WTC11 (cell line): Measurements from ENCODE around the gene GOLPH3L.

Experiments
- CTCF ChIP-seq: fragments of 200-600 bp; IDR thresholded peaks from 2 replicates; pipeline ENCODE4 v1.8.0; 2022; ENCODE audit warnings: antibody characterized with exemption
- E2F5 ChIP-seq: sonication (generic); formaldehyde crosslinking; IDR thresholded peaks from 2 replicates; pipeline ENCODE4 v1.8.1; 2022; ENCODE audit warnings: mild to moderate bottlenecking, moderate library complexity, missing genetic modification reagents
- ELF4 ChIP-seq: sonication (generic); formaldehyde crosslinking; IDR thresholded peaks from 2 replicates; pipeline ENCODE4 v1.8.1; 2022; ENCODE audit warnings: low read depth, mild to moderate bottlenecking, moderate library complexity, missing genetic modification reagents
- GABPB1 ChIP-seq: sonication (generic); formaldehyde crosslinking; IDR thresholded peaks from 2 replicates; pipeline ENCODE4 v1.8.1; 2023; ENCODE audit warnings: mild to moderate bottlenecking, missing genetic modification reagents
- JUN ChIP-seq: sonication (generic); formaldehyde crosslinking; IDR thresholded peaks from 2 replicates; pipeline ENCODE4 v1.8.0; 2023; ENCODE audit warnings: mild to moderate bottlenecking, missing genetic modification reagents
- MAX ChIP-seq: sonication (generic); formaldehyde crosslinking; IDR thresholded peaks from 2 replicates; pipeline ENCODE4 v1.8.0; 2022; ENCODE audit warnings: mild to moderate bottlenecking, missing genetic modification reagents
- MXD4 ChIP-seq: fragments of 250-450 bp; sonication (Bioruptor Pico); IDR thresholded peaks from 2 replicates; pipeline ENCODE4 v1.8.0; 2021; ENCODE audit warnings: mild to moderate bottlenecking, moderate library complexity, borderline replicate concordance
- NR3C1 ChIP-seq: sonication (generic); formaldehyde crosslinking; conservative IDR thresholded peaks from 2 replicates; pipeline ENCODE4 v1.8.1; 2023; ENCODE audit warnings: low read depth, mild to moderate bottlenecking, missing genetic modification reagents
- SMAD3 ChIP-seq: sonication (generic); formaldehyde crosslinking; IDR thresholded peaks from 2 replicates; pipeline ENCODE4 v1.8.0; 2022; ENCODE audit warnings: missing genetic modification reagents, mild to moderate bottlenecking, borderline replicate concordance

- TF ChIP-seq ELF4, result no peak
- TF ChIP-seq MXD4 (CRISPR knock-in tag), result no peak
- TF ChIP-seq GABPB1 (CRISPR knock-in tag), result no peak
- TF ChIP-seq SMAD3 (CRISPR knock-in tag), result no peak
- TF ChIP-seq CTCF, result no peak
- no peak for TF ChIP-seq JUN
- no peak for TF ChIP-seq NR3C1
- TF ChIP-seq MAX (CRISPR knock-in tag), result no peak
- TF ChIP-seq E2F5 (CRISPR knock-in tag), result no peak
Observed at GRCh38 chr1:150720703-150721102, 23.7 kb upstream of the GOLPH3L start, which contains the start of gene HORMAD1.
